Measurements from ENCODE around the gene PRAC1.

GRCh38 chr17:48728232-48729231, 6.2 kb upstream of the PRAC1 start, which contains the start of gene HOXB13:
- no peak for TF ChIP-seq POLR2AphosphoS5 (IDR thresholded peaks at IDR 0.05; ENCODE audit: low read depth, low read length)
- no peak for TF ChIP-seq POLR2A (IDR thresholded peaks at IDR 0.05; ENCODE audit: low read depth, low read length)

Measured in GM12891 (cell line).